HEK293 (cell line): Measurements from ENCODE around the gene TTC27.
A peak's percentile ranks its signal among the peaks of the same experiment; 100 is the strongest.

Source experiments
- CTCF ChIA-PET: fragments of 350-600 bp; formaldehyde crosslinking; extraction: SDS; loops from one replicate; lab custom pipeline; 2021; ENCODE audit warnings: antibody characterized with exemption; lab: Yijun Ruan, JAX
- POLR2A ChIA-PET: fragments of 300-600 bp; formaldehyde crosslinking; extraction: SDS; loops from one replicate; lab custom pipeline; 2020; ENCODE audit warnings: antibody characterized with exemption, inconsistent platforms; lab: Yijun Ruan, JAX
- H3K27ac ChIP-seq: fragments of 200-500 bp; sonication (Bioruptor generic); 2 replicates; pipeline ENCODE4 v1.5.1; 2014; ENCODE audit warnings: low read depth, low read length, control low read depth, inconsistent platforms; ENCODE audit errors: extremely low read depth
- H3K36me3 ChIP-seq, 2 experiments: fragments of 200-500 bp in 1 of 2; sonication (Bioruptor generic) in 1 of 2; 1 replicate in 1 of 2; 2 replicates in 1 of 2; pipeline ENCODE4 v1.5.1; 2014 to 2017; ENCODE audit warnings: inconsistent platforms in 2 of 2, low read length in 2 of 2; ENCODE audit not compliant: control insufficient read depth in 2 of 2, insufficient read depth in 1 of 2
- H3K4me1 ChIP-seq: fragments of 200-500 bp; sonication (Bioruptor generic); 2 replicates; pipeline ENCODE4 v1.5.1; 2014; ENCODE audit warnings: mild to moderate bottlenecking, low read length, inconsistent platforms; ENCODE audit not compliant: control insufficient read depth, insufficient read depth
- H3K4me3 ChIP-seq: 2 replicates; pipeline ENCODE4 v1.5.1; 2011; ENCODE audit warnings: low read depth, mild to moderate bottlenecking, control low read depth, low read length, moderate library complexity
- H3K9me3 ChIP-seq: fragments of 200-500 bp; sonication (Bioruptor generic); 2 replicates; pipeline ENCODE4 v1.5.1; 2014; ENCODE audit warnings: low read depth, low read length, inconsistent platforms; ENCODE audit not compliant: control insufficient read depth, insufficient read depth
- AEBP2 ChIP-seq: fragments of 450-650 bp; formaldehyde crosslinking; IDR thresholded peaks from 2 replicates; pipeline ENCODE4 v1.5.1; 2016; ENCODE audit warnings: missing biosample characterization, missing genetic modification characterization, borderline replicate concordance
- BCL11A ChIP-seq: fragments of 450-650 bp; formaldehyde crosslinking; IDR thresholded peaks from 2 replicates; pipeline ENCODE4 v1.5.1; 2016; ENCODE audit warnings: low read depth, missing biosample characterization, missing genetic modification characterization
- BCL6B ChIP-seq: fragments of 450-650 bp; formaldehyde crosslinking; IDR thresholded peaks from 2 replicates; pipeline ENCODE4 v1.5.1; 2017; ENCODE audit warnings: missing biosample characterization, missing genetic modification characterization
- ELK4 ChIP-seq: IDR thresholded peaks from 2 replicates; pipeline ENCODE4 v1.6.1; 2011; ENCODE audit warnings: mild to moderate bottlenecking, low read depth, low read length, borderline replicate concordance
- GLIS2 ChIP-seq: fragments of 450-650 bp; formaldehyde crosslinking; IDR thresholded peaks from 2 replicates; pipeline ENCODE4 v1.5.1; 2016; ENCODE audit warnings: missing biosample characterization, missing genetic modification characterization
- HOXA7 ChIP-seq: sonication (generic); formaldehyde crosslinking; IDR thresholded peaks from 2 replicates; pipeline ENCODE4 v1.8.1; 2022; ENCODE audit warnings: missing genetic modification reagents, borderline replicate concordance
- INSM2 ChIP-seq: fragments of 450-650 bp; formaldehyde crosslinking; IDR thresholded peaks from 2 replicates; pipeline ENCODE4 v1.5.1; 2016; ENCODE audit warnings: missing biosample characterization, missing genetic modification characterization
- OSR2 ChIP-seq: fragments of 450-650 bp; formaldehyde crosslinking; IDR thresholded peaks from 2 replicates; pipeline ENCODE4 v1.5.1; 2016; ENCODE audit warnings: missing biosample characterization, missing genetic modification characterization
- PRDM6 ChIP-seq: fragments of 450-650 bp; formaldehyde crosslinking; IDR thresholded peaks from 2 replicates; pipeline ENCODE4 v1.5.1; 2017; ENCODE audit warnings: missing biosample characterization, missing genetic modification characterization
- SP3 ChIP-seq: fragments of 450-650 bp; formaldehyde crosslinking; IDR thresholded peaks from 2 replicates; pipeline ENCODE4 v1.5.1; 2016; ENCODE audit warnings: missing biosample characterization, missing genetic modification characterization
- SP7 ChIP-seq: fragments of 450-650 bp; formaldehyde crosslinking; IDR thresholded peaks from 2 replicates; pipeline ENCODE4 v1.5.1; 2016; ENCODE audit warnings: missing biosample characterization, missing genetic modification characterization
- ZBTB44 ChIP-seq: fragments of 450-650 bp; IDR thresholded peaks from 2 replicates; pipeline ENCODE4 v1.5.1; 2018; ENCODE audit warnings: missing biosample characterization, mild to moderate bottlenecking, missing genetic modification characterization
- ZBTB7A ChIP-seq: fragments of 450-650 bp; formaldehyde crosslinking; IDR thresholded peaks from 2 replicates; pipeline ENCODE4 v1.5.1; 2016; ENCODE audit warnings: low read depth, missing biosample characterization, missing genetic modification characterization
- ZNF138 ChIP-seq: fragments of 450-650 bp; formaldehyde crosslinking; IDR thresholded peaks from 2 replicates; pipeline ENCODE4 v1.5.1; 2016; ENCODE audit warnings: missing biosample characterization, missing genetic modification characterization, borderline replicate concordance
- ZNF2 ChIP-seq: fragments of 450-650 bp; formaldehyde crosslinking; IDR thresholded peaks from 2 replicates; pipeline ENCODE4 v1.5.1; 2016; ENCODE audit warnings: missing biosample characterization, missing genetic modification characterization
- ZNF211 ChIP-seq: fragments of 450-650 bp; formaldehyde crosslinking; IDR thresholded peaks from 2 replicates; pipeline ENCODE4 v1.5.1; 2016; ENCODE audit warnings: low read depth, missing biosample characterization, missing genetic modification characterization
- ZNF292 ChIP-seq: fragments of 450-650 bp; formaldehyde crosslinking; IDR thresholded peaks from 2 replicates; pipeline ENCODE4 v1.5.1; 2016; ENCODE audit warnings: low read depth, missing biosample characterization, missing genetic modification characterization, borderline replicate concordance
- ZNF404 ChIP-seq: fragments of 450-650 bp; formaldehyde crosslinking; IDR thresholded peaks from 2 replicates; pipeline ENCODE4 v1.5.1; 2017; ENCODE audit warnings: missing biosample characterization, missing genetic modification characterization
- ZNF600 ChIP-seq: fragments of 450-650 bp; formaldehyde crosslinking; IDR thresholded peaks from 2 replicates; pipeline ENCODE4 v1.5.1; 2016; ENCODE audit warnings: missing biosample characterization, missing genetic modification characterization
- ZNF621 ChIP-seq: fragments of 450-650 bp; formaldehyde crosslinking; IDR thresholded peaks from 2 replicates; pipeline ENCODE4 v1.5.1; 2017; ENCODE audit warnings: missing biosample characterization, missing genetic modification characterization
- ZNF626 ChIP-seq: fragments of 450-650 bp; sonication (Bioruptor Pico); formaldehyde crosslinking; IDR thresholded peaks from 2 replicates; pipeline ENCODE4 v1.5.1; 2018; ENCODE audit warnings: missing biosample characterization, missing genetic modification characterization, inconsistent platforms
- ZNF704 ChIP-seq: fragments of 450-650 bp; formaldehyde crosslinking; IDR thresholded peaks from 2 replicates; pipeline ENCODE4 v1.5.1; 2016; ENCODE audit warnings: missing biosample characterization, missing genetic modification characterization
- ZNF747 ChIP-seq: fragments of 450-650 bp; formaldehyde crosslinking; IDR thresholded peaks from 2 replicates; pipeline ENCODE4 v1.5.1; 2016; ENCODE audit warnings: missing biosample characterization, missing genetic modification characterization
- ZSCAN16 ChIP-seq: fragments of 450-650 bp; formaldehyde crosslinking; IDR thresholded peaks from 2 replicates; pipeline ENCODE4 v1.5.1; 2016; ENCODE audit warnings: missing biosample characterization, missing genetic modification characterization
- ZSCAN23 ChIP-seq: fragments of 450-650 bp; formaldehyde crosslinking; IDR thresholded peaks from 2 replicates; pipeline ENCODE4 v1.5.1; 2016; ENCODE audit warnings: missing biosample characterization, missing genetic modification characterization
- ZSCAN30 ChIP-seq: fragments of 450-650 bp; IDR thresholded peaks from 2 replicates; pipeline ENCODE4 v1.5.1; 2018; ENCODE audit warnings: missing biosample characterization, mild to moderate bottlenecking, missing genetic modification characterization, moderate library complexity
- ZXDB ChIP-seq: fragments of 450-650 bp; formaldehyde crosslinking; IDR thresholded peaks from 2 replicates; pipeline ENCODE4 v1.5.1; 2016; ENCODE audit warnings: missing biosample characterization, missing genetic modification characterization

TTC27 gene

GRCh38 chr2:32647180-32647651 lies 19.4 kb downstream of the TTC27 start (continued):
- TF ChIP-seq ZNF404 (tag by site-specific recombination) (no peak), ZSCAN30 (tag by site-specific recombination) (no peak), ZSCAN16 (tag by site-specific recombination) (no peak), INSM2 (tag by site-specific recombination) (no peak)

GRCh38 chr2:32652555-32653209 lies 24.8 kb downstream of the TTC27 start:
- CTCF ChIA-PET = no interaction called here
- Histone ChIP-seq H3K4me1 (peaks cover 2% of the 10 kb centered on the region; the same call in 1 of the 2 replicates), H3K36me3 (peaks cover 0 to 11% of the 10 kb centered on the region in 2 experiments), H3K4me3 (no peak overlapping the region), H3K9me3 (no peaks in the 10 kb centered on the region), H3K27ac (no peak overlapping the region)
- POLR2A ChIA-PET = no interaction called here
- no peak for TF ChIP-seq ELK4
- TF ChIP-seq PRDM6 (tag by site-specific recombination) = peak; percentile 89
- no peak for TF ChIP-seq ZNF292 (tag by site-specific recombination)
- no peak for TF ChIP-seq ZBTB7A (tag by site-specific recombination)
- no peak for TF ChIP-seq GLIS2
- no peak for TF ChIP-seq BCL6B (tag by site-specific recombination)
- no peak for TF ChIP-seq ZNF211
- no peak for TF ChIP-seq ZNF626 (tag by site-specific recombination)
- TF ChIP-seq OSR2 (tag by site-specific recombination) = peak; percentile 27; the same call in 1 of the 2 replicates
- no peak for TF ChIP-seq ZXDB (tag by site-specific recombination)
- no peak for TF ChIP-seq SP7 (tag by site-specific recombination)
- TF ChIP-seq ZNF2 (tag by site-specific recombination) = no peak
- TF ChIP-seq ZBTB44 (tag by site-specific recombination) = peak; percentile 87
- TF ChIP-seq ZNF704 (tag by site-specific recombination) = no peak
- TF ChIP-seq SP3 (tag by site-specific recombination) = no peak
- no peak for TF ChIP-seq ZNF621 (tag by site-specific recombination)
- no peak for TF ChIP-seq AEBP2 (tag by site-specific recombination)
- no peak for TF ChIP-seq ZSCAN23 (tag by site-specific recombination)
- no peak for TF ChIP-seq ZNF138
- TF ChIP-seq ZNF600 (tag by site-specific recombination) = no peak
- no peak for TF ChIP-seq ZNF747 (tag by site-specific recombination)
- TF ChIP-seq BCL11A (tag by site-specific recombination) = peak; percentile 59; the same call in 1 of the 2 replicates
- TF ChIP-seq HOXA7 (CRISPR knock-in tag) = no peak
